H1 (cell line): ENCODE data around the gene AP3D1. TPM values are rescaled to one million over a fixed set of nuclear protein-coding genes. Genes with fewer than 3 reads are reported as not detected.

Source experiments
- ATF2 ChIP-seq: IDR thresholded peaks from 2 replicates; pipeline ENCODE4 v1.6.1; 2012; ENCODE audit warnings: low read length, inconsistent platforms
- CHD1 ChIP-seq: IDR thresholded peaks from 2 replicates; pipeline ENCODE4 v1.6.1; 2012; ENCODE audit warnings: low read depth, low read length, improper control_type of control experiment
- CHD2 ChIP-seq: IDR thresholded peaks from 2 replicates; pipeline ENCODE4 v1.6.1; 2012; ENCODE audit warnings: low read length, improper control_type of control experiment
- CHD7 ChIP-seq: fragments of 300-600 bp; sonication (generic); IDR thresholded peaks from 2 replicates; pipeline ENCODE4 v1.7.1; 2012; ENCODE audit warnings: low read length, moderate library complexity, mild to moderate bottlenecking, inconsistent platforms; ENCODE audit not compliant: insufficient replicate concordance
- CTBP2 ChIP-seq: IDR thresholded peaks from 2 replicates; pipeline ENCODE4 v1.7.0; 2011; ENCODE audit warnings: borderline replicate concordance, mild to moderate bottlenecking, moderate library complexity, mixed read lengths, low read length; ENCODE audit not compliant: insufficient read depth, insufficient read length
- E2F6 ChIP-seq: IDR thresholded peaks from 2 replicates; pipeline ENCODE4 v1.6.1; 2012; ENCODE audit warnings: inconsistent platforms
- HDAC2 ChIP-seq, 2 experiments: fragments of 300-600 bp in 1 of 2; sonication (generic) in 1 of 2; IDR thresholded peaks; 2 replicates each; pipeline ENCODE4 v1.6.1; 2011 to 2012; ENCODE audit warnings: low read depth in 2 of 2, low read length in 2 of 2, mild to moderate bottlenecking in 2 of 2, moderate library complexity in 2 of 2, borderline replicate concordance in 1 of 2, inconsistent platforms in 1 of 2
- SP2 ChIP-seq: IDR thresholded peaks from 2 replicates; pipeline ENCODE4 v1.6.1; 2012; ENCODE audit warnings: mild to moderate bottlenecking, low read length, inconsistent platforms
- TEAD4 ChIP-seq: IDR thresholded peaks from 2 replicates; pipeline ENCODE4 v1.6.1; 2012; ENCODE audit warnings: low read depth, low read length, inconsistent platforms, mixed read lengths
- polyA plus RNA-seq, 7 experiments: library from polyadenylated mRNA; depleted of rRNA in 3 of 7; stranded (reverse) in 5 of 7; unstranded in 2 of 7; fragments of >200 nt in 5 of 7; fragments of 200-250 nt in 2 of 7; gene quantifications; 1 replicate in 5 of 7; 2 replicates in 1 of 7; 4 replicates in 1 of 7; pipeline versions ENCODE4 v1.2.1 to v1.2.3, GENCODE V29; 2011 to 2013; ENCODE audit warnings: missing spikeins in 2 of 7, mixed read lengths in 2 of 7
- total RNA-seq: library from RNA; stranded (reverse); fragmentation: NEBNext Ultra II Directional; extraction: Animal tissue kit (Norgen Biotek cat#: 25700); gene quantifications from 2 replicates; pipeline ENCODE4 v1.2.1, GENCODE V29; 2021

Gene AP3D1
- total and polyA plus RNA-seq, 2 of the 8 experiments (the other 6 are each of a cell fraction or from before 2014, with no cell fraction given): 161 to 174 TPM

- TF ChIP-seq CHD7: no peak
- TF ChIP-seq CHD2: no peak
- no peak for TF ChIP-seq ATF2
- TF ChIP-seq CHD1: no peak
- no peak for TF ChIP-seq CTBP2
- no peak for TF ChIP-seq SP2
- no peak for TF ChIP-seq E2F6
- no peak for TF ChIP-seq TEAD4
- TF ChIP-seq HDAC2 (IDR thresholded peaks at IDR 0.05; ENCODE audit: borderline replicate concordance in 1 of 2, low read depth in 2 of 2, low read length in 2 of 2): no peak
Observed at GRCh38 chr19:2087621-2088100, 63.7 kb downstream of the AP3D1 start (continued).
